ENCODE measurements around the gene NPHS1. TPM values are rescaled to one million over a fixed set of nuclear protein-coding genes. Genes with fewer than 3 reads are reported as not detected.

The NPHS1 gene
- polyA plus RNA-seq, 3 donors: not detected

GRCh38 chr19:35874392-35874930, 22.2 kb upstream of the NPHS1 start:
- no peaks in the 10 kb centered on the region for H3K36me3 ChIP-seq (replicated peaks in 1 of 2; ENCODE audit: control insufficient read depth in 1 of 2, insufficient read depth in 2 of 2, low read length in 2 of 2)
- 92% methylated on average over 32 of the region's 32 CpGs for WGBS (ENCODE audit: insufficient coverage)
- peaks cover 6 to 36% of the 10 kb centered on the region in 2 donors for H3K27me3 ChIP-seq (ENCODE audit: control insufficient read depth in 2 of 2, insufficient read depth in 2 of 2, low read length in 2 of 2)
- no peak overlapping the region for H3K4me3 ChIP-seq (replicated peaks in 1 of 3; ENCODE audit: low read depth in 2 of 3, low read length in 3 of 3)
- H2AFZ ChIP-seq (ENCODE audit: insufficient read depth, low read depth, low read length, poor library complexity, severe bottlenecking): no peak overlapping the region
- no peak overlapping the region for H3K9ac ChIP-seq (ENCODE audit: insufficient read depth, low read length, poor library complexity, severe bottlenecking)
- TF ChIP-seq CTCF (IDR thresholded peaks at IDR 0.05): no peak
- Mint-ChIP-seq H3K27me3 (ENCODE audit: low read depth in 3 of 3) (peaks cover 31 to 50% (median 39%) of the 10 kb centered on the region in 3 donors), H3K36me3 (peaks cover 0 to 6% of the 10 kb centered on the region in 2 donors), H3K9me3 (peaks cover 6 to 9% (median 8%) of the 10 kb centered on the region in 7 donors), H3K4me1 (peaks cover 11% of the 10 kb centered on the region), H3K27ac (no peak overlapping the region), H3K4me3 (no peak overlapping the region)
- no peaks in the 10 kb centered on the region for H3K79me2 ChIP-seq (ENCODE audit: insufficient read depth, low read length)
- H3K27ac ChIP-seq (ENCODE audit: low read depth in 1 of 2, low read length in 2 of 2): no peak overlapping the region
- no peaks in the 10 kb centered on the region for H4K20me1 ChIP-seq (ENCODE audit: insufficient read depth, low read length)
- H3K9me3 ChIP-seq (replicated peaks in 1 of 2; ENCODE audit: control insufficient read depth in 1 of 2, insufficient read depth in 1 of 2, low read length in 2 of 2): peaks cover 0 to 8% of the 10 kb centered on the region in 2 donors
- H3K4me2 ChIP-seq (replicated peaks; ENCODE audit: extremely low read depth, low read length, poor library complexity, severe bottlenecking): no peak overlapping the region
- intact Hi-C loops (cut with micrococcal nuclease): loop anchor here in 1 of 2 donors (10.0 kb wide), 1 partner anchor 100 kb away; the partner anchor contains the start of gene ARHGAP33
- peaks cover 8 to 10% of the 10 kb centered on the region in 2 donors for H3K4me1 ChIP-seq (ENCODE audit: control insufficient read depth in 1 of 2, insufficient read depth in 2 of 2, low read length in 2 of 2)
- no peak for DNase-seq

GRCh38 chr19:35872180-35872579, 19.9 kb upstream of the NPHS1 start:
- no peak for TF ChIP-seq CTCF (IDR thresholded peaks at IDR 0.05)
- Mint-ChIP-seq H3K27me3 (ENCODE audit: low read depth in 3 of 3) (peaks cover 35 to 51% (median 45%) of the 10 kb centered on the region in 3 donors), H3K27ac (no peak overlapping the region), H3K36me3 (peaks cover 0 to 6% of the 10 kb centered on the region in 2 donors), H3K4me1 (peaks cover 15% of the 10 kb centered on the region), H3K4me3 (no peak overlapping the region), H3K9me3 (peaks cover 6 to 22% (median 10%) of the 10 kb centered on the region in 7 donors)
- H3K4me1 ChIP-seq (ENCODE audit: control insufficient read depth in 1 of 2, insufficient read depth in 2 of 2, low read length in 2 of 2): peaks cover 16 to 23% of the 10 kb centered on the region in 2 donors
- intact Hi-C loops (cut with micrococcal nuclease): loop anchor here in 1 of 2 donors (10.0 kb wide), 1 partner anchor 97 kb away; the partner anchor contains the start of gene ARHGAP33
- no peak overlapping the region for H3K9ac ChIP-seq (ENCODE audit: insufficient read depth, low read length, poor library complexity, severe bottlenecking)
- H3K4me2 ChIP-seq (replicated peaks; ENCODE audit: extremely low read depth, low read length, poor library complexity, severe bottlenecking): no peak overlapping the region
- no peak for DNase-seq
- H4K20me1 ChIP-seq (ENCODE audit: insufficient read depth, low read length): no peaks in the 10 kb centered on the region
- no peaks in the 10 kb centered on the region for H3K79me2 ChIP-seq (ENCODE audit: insufficient read depth, low read length)
- no peak overlapping the region for H3K4me3 ChIP-seq (replicated peaks in 1 of 3; ENCODE audit: low read depth in 2 of 3, low read length in 3 of 3)
- no peak overlapping the region for H3K27ac ChIP-seq (ENCODE audit: low read depth in 1 of 2, low read length in 2 of 2)
- peaks cover 0 to 9% of the 10 kb centered on the region in 2 donors for H3K9me3 ChIP-seq (replicated peaks in 1 of 2; ENCODE audit: control insufficient read depth in 1 of 2, insufficient read depth in 1 of 2, low read length in 2 of 2)
- H3K36me3 ChIP-seq (replicated peaks in 1 of 2; ENCODE audit: control insufficient read depth in 1 of 2, insufficient read depth in 2 of 2, low read length in 2 of 2): no peaks in the 10 kb centered on the region
- WGBS (ENCODE audit: insufficient coverage): 87% methylated on average over 3 of the region's 5 CpGs
- peaks cover 23 to 41% of the 10 kb centered on the region in 2 donors for H3K27me3 ChIP-seq (ENCODE audit: control insufficient read depth in 2 of 2, insufficient read depth in 2 of 2, low read length in 2 of 2)
- no peak overlapping the region for H2AFZ ChIP-seq (ENCODE audit: insufficient read depth, low read depth, low read length, poor library complexity, severe bottlenecking)
